Parathyroid adenoma (tissue), 2 donors: ENCODE measurements around the gene TMEM164.

Source experiments
- H2AFZ ChIP-seq: fragments of 300-600 bp; sonication (generic); one replicate; pipeline ENCODE4 v1.7.0; 2017; ENCODE audit warnings: antibody characterized with exemption, mild to moderate bottlenecking
- H3K27ac ChIP-seq: fragments of 300-600 bp; sonication (generic); one replicate; pipeline ENCODE4 v1.7.0; 2017
- H3K27me3 ChIP-seq: fragments of 300-600 bp; sonication (generic); one replicate; pipeline ENCODE4 v1.7.0; 2017; ENCODE audit warnings: low read length; ENCODE audit not compliant: control insufficient read depth, insufficient read depth
- H3K36me3 ChIP-seq: fragments of 300-600 bp; sonication (generic); one replicate; pipeline ENCODE4 v1.7.0; 2017; ENCODE audit warnings: low read length; ENCODE audit not compliant: control insufficient read depth, insufficient read depth
- H3K4me1 ChIP-seq: fragments of 300-600 bp; sonication (generic); one replicate; pipeline ENCODE4 v1.7.0; 2017; ENCODE audit warnings: control low read depth
- H3K4me2 ChIP-seq: fragments of 300-600 bp; sonication (generic); one replicate; pipeline ENCODE4 v1.7.0; 2017; ENCODE audit warnings: low read length
- H3K4me3 ChIP-seq: fragments of 300-600 bp; sonication (generic); one replicate; pipeline ENCODE4 v1.7.0; 2017; ENCODE audit warnings: low read depth, low read length
- H3K79me2 ChIP-seq: fragments of 300-600 bp; sonication (generic); one replicate; pipeline ENCODE4 v1.7.0; 2017; ENCODE audit warnings: control low read depth
- H3K9ac ChIP-seq: fragments of 300-600 bp; sonication (generic); one replicate; pipeline ENCODE4 v1.7.0; 2017; ENCODE audit warnings: mild to moderate bottlenecking
- H3K9me3 ChIP-seq: fragments of 300-600 bp; sonication (generic); one replicate; pipeline ENCODE4 v1.7.0; 2017; ENCODE audit warnings: low read length; ENCODE audit not compliant: control insufficient read depth
- TF ChIP-seq, protein P1 (sequence below): fragments of 300-600 bp; sonication (generic); IDR thresholded peaks from one replicate; pipeline ENCODE4 v1.7.0; 2017; ENCODE audit warnings: antibody characterized with exemption, mild to moderate bottlenecking
- donor health status: primary hyperparathyroidism.

The TMEM164 gene

DNA sequence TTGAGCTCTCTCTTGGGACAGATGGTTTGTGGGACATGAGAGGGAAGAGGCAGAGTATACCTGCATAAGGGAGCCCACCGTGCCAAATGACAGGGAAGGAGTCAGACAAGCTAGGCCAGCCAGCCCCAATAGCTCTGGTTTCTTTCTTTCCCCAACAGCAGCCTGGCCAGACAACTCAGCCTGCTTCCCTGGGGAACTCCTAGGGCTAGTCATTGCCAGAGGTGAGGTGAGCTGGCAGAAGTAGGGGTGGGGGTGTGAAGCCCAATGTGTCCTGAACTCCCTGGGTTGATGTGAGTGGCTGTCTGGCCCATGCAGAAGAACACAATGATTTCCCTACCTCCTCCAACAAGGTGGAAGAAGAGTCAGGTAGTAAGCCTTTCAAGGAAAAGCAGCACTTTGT is 179.4 kb downstream of the TMEM164 start:
- no peaks in the 10 kb centered on the region for H3K79me2 ChIP-seq
- H3K4me3 ChIP-seq, result no peak overlapping the region
- no peaks in the 10 kb centered on the region for H3K4me1 ChIP-seq
- H3K36me3 ChIP-seq, result no peaks in the 10 kb centered on the region
- no peak overlapping the region for H3K27ac ChIP-seq
- H3K27me3 ChIP-seq, result no peaks in the 10 kb centered on the region
- H3K4me2 ChIP-seq, result no peak overlapping the region
- no peaks in the 10 kb centered on the region for H3K9me3 ChIP-seq
- H2AFZ ChIP-seq, result no peak overlapping the region
- no peak overlapping the region for H3K9ac ChIP-seq
- TF ChIP-seq, protein P1, sequence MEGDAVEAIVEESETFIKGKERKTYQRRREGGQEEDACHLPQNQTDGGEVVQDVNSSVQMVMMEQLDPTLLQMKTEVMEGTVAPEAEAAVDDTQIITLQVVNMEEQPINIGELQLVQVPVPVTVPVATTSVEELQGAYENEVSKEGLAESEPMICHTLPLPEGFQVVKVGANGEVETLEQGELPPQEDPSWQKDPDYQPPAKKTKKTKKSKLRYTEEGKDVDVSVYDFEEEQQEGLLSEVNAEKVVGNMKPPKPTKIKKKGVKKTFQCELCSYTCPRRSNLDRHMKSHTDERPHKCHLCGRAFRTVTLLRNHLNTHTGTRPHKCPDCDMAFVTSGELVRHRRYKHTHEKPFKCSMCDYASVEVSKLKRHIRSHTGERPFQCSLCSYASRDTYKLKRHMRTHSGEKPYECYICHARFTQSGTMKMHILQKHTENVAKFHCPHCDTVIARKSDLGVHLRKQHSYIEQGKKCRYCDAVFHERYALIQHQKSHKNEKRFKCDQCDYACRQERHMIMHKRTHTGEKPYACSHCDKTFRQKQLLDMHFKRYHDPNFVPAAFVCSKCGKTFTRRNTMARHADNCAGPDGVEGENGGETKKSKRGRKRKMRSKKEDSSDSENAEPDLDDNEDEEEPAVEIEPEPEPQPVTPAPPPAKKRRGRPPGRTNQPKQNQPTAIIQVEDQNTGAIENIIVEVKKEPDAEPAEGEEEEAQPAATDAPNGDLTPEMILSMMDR, result no peak

DNA sequence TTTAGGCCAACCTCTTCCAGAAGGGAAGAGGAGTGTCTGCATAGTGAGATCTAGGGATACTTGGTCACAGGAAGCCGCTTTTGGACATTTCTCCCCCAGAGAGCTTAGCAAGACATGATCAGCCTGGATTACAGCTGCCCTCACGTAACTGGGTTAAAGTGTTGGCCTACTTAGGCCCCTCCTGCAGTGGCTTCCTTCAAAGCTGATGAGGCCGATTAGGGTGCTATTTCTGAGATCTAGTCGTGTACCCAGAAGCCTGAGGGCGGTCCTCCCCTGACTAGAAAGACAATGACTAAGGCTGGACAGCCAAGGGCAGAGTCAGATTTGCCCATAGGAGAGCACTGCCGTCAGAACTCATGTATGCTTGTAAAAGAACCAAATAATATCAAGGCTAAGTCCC is 180.0 kb downstream of the TMEM164 start:
- Histone ChIP-seq H3K4me2 (no peak overlapping the region), H3K9me3 (no peaks in the 10 kb centered on the region), H2AFZ (no peak overlapping the region), H3K27me3 (no peaks in the 10 kb centered on the region), H3K4me3 (no peak overlapping the region), H3K79me2 (no peaks in the 10 kb centered on the region), H3K36me3 (no peaks in the 10 kb centered on the region), H3K9ac (no peak overlapping the region), H3K27ac (no peak overlapping the region), H3K4me1 (no peaks in the 10 kb centered on the region)
- TF ChIP-seq, protein P1, result no peak

DNA sequence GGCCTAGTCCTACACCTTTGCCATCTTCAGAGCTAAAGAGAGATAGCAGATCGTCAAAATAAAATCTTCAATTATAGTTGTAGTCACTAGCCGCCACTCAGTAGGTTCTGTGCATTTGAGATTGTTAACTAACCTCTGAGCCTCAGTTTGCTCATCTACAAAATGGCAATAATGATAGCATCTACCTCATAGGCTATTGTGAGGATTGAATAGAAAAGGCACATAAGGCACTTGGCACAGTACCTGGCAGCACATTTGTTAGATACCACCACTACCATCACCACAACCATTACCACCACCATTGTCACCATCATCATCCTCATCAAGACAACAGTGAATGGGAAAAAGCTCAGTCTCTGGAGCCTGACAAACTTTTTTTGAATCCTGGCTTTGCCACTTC is 180.4 kb downstream of the TMEM164 start:
- no peaks in the 10 kb centered on the region for H3K9me3 ChIP-seq
- no peak overlapping the region for H2AFZ ChIP-seq
- no peaks in the 10 kb centered on the region for H3K4me1 ChIP-seq
- H3K27ac ChIP-seq, result no peak overlapping the region
- no peak overlapping the region for H3K9ac ChIP-seq
- no peaks in the 10 kb centered on the region for H3K27me3 ChIP-seq
- H3K4me2 ChIP-seq, result no peak overlapping the region
- TF ChIP-seq, protein P1, result no peak
- H3K4me3 ChIP-seq, result no peak overlapping the region
- no peaks in the 10 kb centered on the region for H3K79me2 ChIP-seq
- no peaks in the 10 kb centered on the region for H3K36me3 ChIP-seq

DNA sequence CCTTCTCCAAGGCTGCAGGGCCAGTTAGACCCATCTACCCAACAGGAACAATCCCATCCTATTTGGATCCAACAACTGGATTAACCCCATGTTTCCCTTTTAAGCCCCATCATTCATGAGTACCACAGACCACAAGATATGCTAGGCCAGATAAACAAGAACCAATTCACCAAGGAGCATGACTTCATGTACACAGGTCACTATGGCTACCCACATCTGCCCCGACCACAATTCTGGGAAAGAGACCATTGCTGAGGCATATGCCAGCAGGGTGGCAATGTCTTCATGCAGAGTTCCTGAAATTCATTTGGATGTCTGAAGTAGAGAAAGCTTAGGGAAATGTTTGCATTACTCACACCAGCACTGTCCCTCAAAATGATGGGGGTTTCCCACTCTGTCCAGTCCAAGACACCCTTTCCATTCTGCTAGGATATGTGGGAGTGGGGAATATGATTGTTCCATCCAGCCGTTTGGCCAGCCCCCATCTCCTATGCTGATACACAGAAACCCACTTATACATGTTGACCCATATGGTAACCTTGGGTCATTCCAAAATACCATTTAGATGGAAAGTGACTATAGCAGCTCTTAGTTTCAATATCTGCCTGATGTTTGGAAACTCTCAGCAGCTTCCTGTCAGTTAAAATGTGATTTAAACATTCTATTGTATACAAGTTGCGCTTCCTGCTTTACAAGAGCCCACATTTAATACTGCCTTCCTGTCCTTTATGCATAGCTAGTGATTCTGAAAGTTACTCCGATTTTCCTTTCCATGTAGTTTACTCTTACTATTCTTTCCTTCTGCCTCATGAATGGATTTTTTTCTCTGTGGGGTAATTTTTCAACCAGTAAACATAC is 186.0 kb downstream of the TMEM164 start:
- Histone ChIP-seq H3K4me3 (no peak overlapping the region), H3K79me2 (no peaks in the 10 kb centered on the region), H3K4me1 (no peaks in the 10 kb centered on the region), H2AFZ (no peak overlapping the region), H3K27me3 (no peaks in the 10 kb centered on the region), H3K36me3 (no peaks in the 10 kb centered on the region), H3K9me3 (no peaks in the 10 kb centered on the region), H3K27ac (no peak overlapping the region), H3K9ac (no peak overlapping the region), H3K4me2 (no peak overlapping the region)
- TF ChIP-seq, protein P1, result no peak

DNA sequence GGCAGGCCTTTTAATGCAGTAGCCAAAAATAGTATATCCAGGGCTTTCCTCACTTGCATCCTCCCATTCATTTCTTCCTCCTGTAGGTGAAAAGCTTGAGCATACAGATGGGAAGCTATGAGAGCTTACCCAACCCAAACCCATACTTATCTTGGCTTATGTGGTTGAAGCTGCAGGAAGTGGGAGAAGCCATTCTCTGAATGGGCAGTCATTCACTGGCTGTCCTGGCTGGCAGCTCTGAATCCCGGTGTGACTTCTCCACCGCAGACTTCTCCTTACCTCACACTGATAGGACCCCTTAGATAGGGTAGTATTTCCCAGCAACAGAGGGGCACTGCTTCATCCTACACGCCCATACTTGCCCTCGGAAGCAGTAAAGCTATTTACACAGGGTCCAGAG is 189.6 kb downstream of the TMEM164 start:
- no peak overlapping the region for H3K27ac ChIP-seq
- H3K36me3 ChIP-seq, result no peaks in the 10 kb centered on the region
- H3K79me2 ChIP-seq, result no peaks in the 10 kb centered on the region
- no peaks in the 10 kb centered on the region for H3K9me3 ChIP-seq
- H3K27me3 ChIP-seq, result no peaks in the 10 kb centered on the region
- H3K9ac ChIP-seq, result no peak overlapping the region
- TF ChIP-seq, protein P1, result no peak
- H3K4me1 ChIP-seq, result no peaks in the 10 kb centered on the region
- no peak overlapping the region for H2AFZ ChIP-seq
- H3K4me2 ChIP-seq, result no peak overlapping the region
- no peak overlapping the region for H3K4me3 ChIP-seq
